Activated CD4-positive, alpha-beta T cell treated with anti-CD3 and anti-CD28 coated beads, Interleukin-2, amount 10 ng/mL, durations not matched to agents 24 days and 14 days (primary cell): ENCODE results near the gene DISP3. TPM values are rescaled to one million over a fixed set of nuclear protein-coding genes. Genes with fewer than 3 reads are reported as not detected.
A peak's percentile ranks its signal among the peaks of the same experiment; 100 is the strongest.

Source experiments
- DNase-seq: peaks from one replicate; pipeline ENCODE4 v3.0.0; 2022
- H3K27ac Mint-ChIP-seq: one replicate; pipeline ENCODE4 v1.8.0; 2022; ENCODE audit warnings: mild to moderate bottlenecking, mixed read lengths
- H3K27me3 Mint-ChIP-seq: one replicate; pipeline ENCODE4 v1.8.0; 2022; ENCODE audit warnings: mixed read lengths
- H3K36me3 Mint-ChIP-seq: one replicate; pipeline ENCODE4 v1.8.0; 2022; ENCODE audit warnings: low read depth, mild to moderate bottlenecking, mixed read lengths
- H3K4me1 Mint-ChIP-seq: one replicate; pipeline ENCODE4 v1.8.0; 2021; ENCODE audit warnings: mixed read lengths
- H3K4me3 Mint-ChIP-seq: one replicate; pipeline ENCODE4 v1.8.0; 2022; ENCODE audit warnings: mild to moderate bottlenecking, moderate library complexity, mixed read lengths
- H3K9me3 Mint-ChIP-seq: one replicate; pipeline ENCODE4 v1.8.0; 2021; ENCODE audit warnings: mixed read lengths
- intact Hi-C: fragments of 100-400 bp; cut with micrococcal nuclease; formaldehyde crosslinking; loops from one replicate; pipeline ENCODE4 v1.15.1; 2023
- total RNA-seq: library from RNA; stranded (reverse); gene quantifications from 2 replicates; pipeline ENCODE4 v1.2.3, GENCODE V29; 2022

DISP3 gene
- total RNA-seq, 1 donor from 2014 or later: 0.23 TPM

DNA sequence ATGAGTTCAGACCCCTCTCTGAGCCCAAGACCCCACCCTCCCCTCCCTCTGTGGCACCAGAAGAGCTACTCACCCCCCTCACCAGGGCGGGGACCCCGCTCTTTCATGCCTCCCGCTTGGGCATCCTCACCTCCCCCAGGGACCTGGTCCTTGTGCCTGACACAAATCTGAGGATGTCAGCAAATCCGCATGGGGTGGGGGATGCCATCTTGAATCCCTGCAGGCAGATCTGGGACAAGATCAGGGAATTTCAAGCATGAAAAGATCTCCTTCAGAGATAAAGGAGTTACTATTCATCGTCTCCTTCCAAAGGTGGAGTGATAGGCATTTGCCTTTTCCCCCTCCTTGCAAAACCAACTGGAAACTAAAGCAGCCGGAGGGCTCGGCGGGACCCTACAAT, 81.1 kb downstream of the DISP3 start:
- Mint-ChIP-seq H3K27me3 (peaks cover 29% of the 10 kb centered on the region), H3K4me3 (no peak overlapping the region), H3K27ac (no peak overlapping the region), H3K9me3 (no peaks in the 10 kb centered on the region), H3K4me1 (peaks cover 2% of the 10 kb centered on the region), H3K36me3 (no peaks in the 10 kb centered on the region)
- intact Hi-C loops: no loop called here
- DNase-seq: no peak

DNA sequence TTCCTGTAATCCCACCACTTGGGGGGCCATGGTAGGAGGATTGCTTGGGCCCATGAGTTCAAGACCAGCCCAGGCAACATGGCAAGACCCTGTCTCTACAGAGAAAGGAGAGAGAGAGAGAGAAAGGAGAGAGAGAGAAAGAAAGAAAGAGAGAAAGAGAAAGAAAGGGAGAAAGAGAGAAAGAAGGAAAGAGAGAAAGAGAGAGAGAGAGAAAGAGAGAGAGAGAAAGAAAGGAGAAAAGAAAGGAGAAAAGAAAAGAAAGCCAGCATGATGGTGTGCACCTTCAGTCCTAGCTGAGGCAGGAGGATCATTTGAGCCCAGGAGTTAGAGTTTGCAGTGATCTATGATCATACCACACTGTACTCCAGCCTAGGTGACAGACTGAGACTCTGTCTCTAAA, 82.8 kb downstream of the DISP3 start:
- no peak overlapping the region for H3K4me3 Mint-ChIP-seq
- DNase-seq: no peak
- no peaks in the 10 kb centered on the region for H3K36me3 Mint-ChIP-seq
- peaks cover 2% of the 10 kb centered on the region for H3K4me1 Mint-ChIP-seq
- intact Hi-C loops: no loop called here
- H3K27ac Mint-ChIP-seq: no peak overlapping the region
- no peaks in the 10 kb centered on the region for H3K9me3 Mint-ChIP-seq
- peaks cover 26% of the 10 kb centered on the region for H3K27me3 Mint-ChIP-seq

DNA sequence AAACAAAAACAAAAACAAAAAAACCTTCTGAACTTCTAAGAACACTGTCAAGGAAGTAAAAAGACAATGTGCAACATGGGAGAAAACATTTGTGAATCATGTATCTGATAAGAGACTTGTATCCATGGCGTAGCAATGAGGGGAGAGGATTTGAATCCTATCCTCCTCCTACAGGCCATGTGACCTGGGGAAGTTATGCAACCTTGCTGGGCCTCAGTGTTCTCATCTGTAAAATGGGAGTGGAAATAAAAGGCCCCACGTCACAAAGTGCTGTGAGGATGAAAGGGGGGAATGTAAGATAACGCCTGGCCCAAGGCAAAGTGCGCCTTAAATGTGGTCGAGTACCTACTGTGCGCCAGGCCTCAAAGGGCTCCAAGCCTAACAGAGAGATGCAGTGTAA, 83.7 kb downstream of the DISP3 start:
- intact Hi-C loops: no loop called here
- no peak for DNase-seq
- Mint-ChIP-seq H3K27me3 (peaks cover 19% of the 10 kb centered on the region), H3K27ac (no peak overlapping the region), H3K36me3 (no peaks in the 10 kb centered on the region), H3K4me3 (no peak overlapping the region), H3K4me1 (peaks cover 2% of the 10 kb centered on the region), H3K9me3 (no peaks in the 10 kb centered on the region)

DNA sequence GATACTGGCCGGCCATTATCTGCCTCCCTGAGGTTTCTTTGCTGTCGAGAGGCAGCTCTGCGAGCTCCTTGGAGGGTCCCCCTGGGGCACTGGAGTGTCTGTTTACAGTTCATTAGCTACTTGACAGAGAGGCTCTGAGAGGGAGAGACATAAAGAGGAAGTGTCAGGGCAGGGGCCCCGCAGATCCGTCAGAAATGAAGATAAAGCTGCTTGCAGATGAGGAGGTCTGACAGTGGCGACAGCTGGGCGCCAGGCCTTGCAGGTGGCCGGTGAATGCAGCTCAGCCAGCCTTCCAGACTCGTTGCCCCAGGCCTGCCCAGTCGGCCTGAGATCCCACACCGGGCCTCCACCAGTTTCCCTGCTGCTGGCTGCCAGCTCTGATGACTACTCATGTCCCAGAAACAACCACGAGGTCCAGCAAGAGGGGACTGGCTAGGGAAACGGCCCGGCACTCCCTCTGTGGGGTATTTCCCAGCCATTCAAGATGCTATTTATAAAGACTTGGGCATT, 84.7 kb downstream of the DISP3 start:
- H3K4me1 Mint-ChIP-seq: no peaks in the 10 kb centered on the region
- no peak overlapping the region for H3K4me3 Mint-ChIP-seq
- H3K9me3 Mint-ChIP-seq: no peaks in the 10 kb centered on the region
- H3K27me3 Mint-ChIP-seq: peaks cover 12% of the 10 kb centered on the region
- DNase-seq: no peak
- intact Hi-C loops: no loop called here
- no peak overlapping the region for H3K27ac Mint-ChIP-seq
- H3K36me3 Mint-ChIP-seq: no peaks in the 10 kb centered on the region

DNA sequence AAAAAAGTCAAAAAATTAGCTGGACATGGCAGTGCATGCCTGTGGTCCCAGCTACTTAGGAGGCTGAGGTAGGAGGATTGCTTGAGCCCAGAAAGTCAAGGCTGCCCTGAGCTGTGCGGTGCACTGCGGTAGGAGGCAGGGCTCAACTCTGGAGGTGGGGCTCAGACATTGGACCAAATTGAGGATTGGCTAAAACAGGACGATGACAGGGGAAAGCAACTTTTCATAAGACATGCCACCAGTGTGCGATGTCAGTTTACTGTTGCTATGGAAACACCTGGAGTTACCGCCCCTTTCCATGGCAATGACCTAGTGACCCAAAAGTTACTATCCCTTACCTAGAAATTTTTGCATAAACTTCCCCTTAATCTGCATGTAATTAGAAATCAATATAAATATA, 85.3 kb downstream of the DISP3 start:
- Mint-ChIP-seq H3K4me1 (no peaks in the 10 kb centered on the region), H3K4me3 (no peak overlapping the region), H3K27me3 (peaks cover 9% of the 10 kb centered on the region), H3K27ac (no peak overlapping the region), H3K9me3 (no peaks in the 10 kb centered on the region), H3K36me3 (no peaks in the 10 kb centered on the region)
- intact Hi-C loops: no loop called here
- DNase-seq: no peak

DNA sequence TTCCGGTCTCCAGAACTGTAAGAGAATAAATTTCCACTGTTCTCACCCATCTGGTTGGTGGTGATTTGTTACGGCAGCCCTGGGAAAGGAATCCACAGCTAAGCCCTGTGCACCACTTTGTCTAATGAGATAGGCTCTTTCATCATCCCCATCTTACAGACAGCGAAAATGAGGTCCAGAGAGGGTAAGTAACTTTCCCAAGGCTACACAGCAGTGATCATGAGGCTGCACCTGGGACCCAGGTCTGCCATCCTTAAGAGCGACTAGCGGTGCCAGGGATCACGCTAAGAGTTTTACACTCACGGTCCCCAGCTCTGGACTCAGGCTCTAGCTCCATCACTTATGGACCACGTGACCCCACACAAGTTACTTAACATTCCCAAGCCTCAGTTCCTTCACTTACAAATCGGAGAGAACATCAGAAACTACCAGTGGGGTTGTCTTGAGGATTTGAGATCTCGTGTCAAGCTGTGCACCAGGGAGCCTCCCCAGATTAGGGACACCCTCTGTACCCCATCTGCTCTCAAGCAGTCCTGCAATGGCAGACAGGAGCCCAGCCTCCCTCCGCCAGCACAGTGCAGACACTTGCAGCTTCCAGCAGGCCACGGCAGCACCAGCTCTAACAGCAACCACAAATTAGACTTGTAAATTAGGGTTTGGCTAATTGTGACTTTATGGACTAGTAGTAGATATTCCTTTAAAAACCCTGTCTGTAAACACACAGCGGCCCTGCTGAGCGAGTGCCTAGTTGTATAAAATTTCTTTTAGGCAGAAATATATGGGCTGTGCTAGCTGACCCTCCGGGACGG, 87.3 kb downstream of the DISP3 start:
- Mint-ChIP-seq H3K4me3 (no peak overlapping the region), H3K36me3 (no peaks in the 10 kb centered on the region), H3K9me3 (no peaks in the 10 kb centered on the region), H3K27me3 (peaks cover 12% of the 10 kb centered on the region), H3K27ac (no peak overlapping the region), H3K4me1 (no peaks in the 10 kb centered on the region)
- intact Hi-C loops: no loop called here
- no peak for DNase-seq

DNA sequence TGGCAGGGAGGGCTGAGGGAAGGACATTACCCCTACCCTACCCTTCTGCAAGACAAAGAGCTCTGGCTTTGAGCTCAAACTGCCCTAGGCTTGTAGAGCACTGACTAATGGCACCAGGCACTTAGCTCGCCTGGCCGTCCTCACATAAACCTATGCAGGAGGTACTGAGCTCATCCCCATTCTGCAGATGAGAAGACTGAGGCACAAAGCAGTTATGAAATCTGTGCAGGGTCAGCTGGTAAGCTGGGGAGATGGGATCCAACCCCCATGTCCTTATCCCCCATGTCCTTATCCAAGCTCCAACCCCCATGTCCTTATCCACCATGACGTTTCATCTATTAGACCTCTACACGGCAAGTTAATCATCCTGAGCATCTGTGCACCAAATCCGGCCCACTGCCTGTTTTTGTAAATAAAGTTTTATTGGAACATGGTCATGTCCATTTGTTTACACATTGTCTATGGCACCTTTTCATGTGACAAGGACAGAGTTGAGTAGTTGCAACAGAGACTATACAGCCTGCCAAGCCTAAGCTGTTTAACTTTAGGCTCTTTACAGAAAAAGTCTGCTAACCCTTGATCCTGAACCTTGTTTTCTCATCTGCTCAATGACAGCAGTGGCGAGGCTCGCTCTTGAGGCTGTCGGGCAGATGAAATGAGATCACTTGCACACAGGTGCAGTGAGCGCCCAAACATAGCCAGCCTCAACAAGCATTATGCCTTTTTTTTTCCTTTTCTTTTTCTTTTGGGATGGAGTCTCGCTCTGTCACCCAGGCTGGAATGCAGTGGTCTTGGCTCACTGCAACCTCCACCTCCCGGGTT, 88.5 kb downstream of the DISP3 start:
- Mint-ChIP-seq H3K4me3 (no peak overlapping the region), H3K27me3 (peaks cover 16% of the 10 kb centered on the region), H3K27ac (no peak overlapping the region), H3K9me3 (no peaks in the 10 kb centered on the region), H3K4me1 (no peaks in the 10 kb centered on the region), H3K36me3 (no peaks in the 10 kb centered on the region)
- DNase-seq: no peak
- intact Hi-C loops: no loop called here

DNA sequence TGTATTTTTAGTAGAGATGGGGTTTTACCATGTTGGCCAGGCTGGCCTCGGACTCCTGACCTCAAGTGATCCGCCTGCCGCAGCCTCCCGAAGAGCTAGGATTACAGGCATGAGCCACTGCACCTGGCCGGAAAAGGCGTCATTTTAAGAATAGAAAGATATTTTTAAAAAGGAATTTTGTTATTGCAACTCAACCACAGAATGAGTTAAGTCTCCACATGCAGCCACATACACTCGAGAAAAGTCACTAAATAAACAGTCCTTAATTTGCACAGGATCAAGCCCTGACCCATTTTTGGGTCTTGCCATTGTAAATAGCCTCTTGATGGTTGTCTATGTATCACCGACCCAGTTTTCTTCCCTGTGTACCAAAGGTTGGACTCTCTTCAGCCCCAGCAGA, 89.7 kb downstream of the DISP3 start:
- no peak for DNase-seq
- H3K9me3 Mint-ChIP-seq: no peaks in the 10 kb centered on the region
- no peak overlapping the region for H3K4me3 Mint-ChIP-seq
- H3K36me3 Mint-ChIP-seq: no peaks in the 10 kb centered on the region
- H3K27ac Mint-ChIP-seq: no peak overlapping the region
- intact Hi-C loops: no loop called here
- H3K27me3 Mint-ChIP-seq: peaks cover 14% of the 10 kb centered on the region
- no peaks in the 10 kb centered on the region for H3K4me1 Mint-ChIP-seq

DNA sequence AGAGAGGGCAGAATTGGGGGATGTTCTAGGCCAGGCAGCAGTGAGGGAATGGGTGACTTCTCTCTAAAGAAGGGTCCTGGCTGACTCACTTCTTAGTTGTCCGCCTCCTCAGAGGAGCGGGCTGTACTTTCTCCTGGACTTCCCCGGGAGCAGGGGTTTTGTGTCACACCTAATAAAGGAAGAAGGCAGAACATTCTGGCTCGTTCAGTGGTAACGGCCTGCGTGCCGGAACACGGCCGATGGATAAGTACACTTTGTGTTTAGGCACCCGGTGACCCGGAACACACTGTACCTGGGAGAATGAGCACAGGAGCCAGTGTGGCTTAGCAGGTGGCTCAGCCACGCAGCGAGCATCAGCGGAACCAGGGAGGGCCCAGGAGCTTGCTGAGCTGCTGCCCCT, 90.6 kb downstream of the DISP3 start:
- no peaks in the 10 kb centered on the region for H3K36me3 Mint-ChIP-seq
- intact Hi-C loops: no loop called here
- peaks cover 10% of the 10 kb centered on the region for H3K27me3 Mint-ChIP-seq
- H3K4me1 Mint-ChIP-seq: no peaks in the 10 kb centered on the region
- no peaks in the 10 kb centered on the region for H3K9me3 Mint-ChIP-seq
- no peak overlapping the region for H3K4me3 Mint-ChIP-seq
- no peak overlapping the region for H3K27ac Mint-ChIP-seq
- DNase-seq: no peak

DNA sequence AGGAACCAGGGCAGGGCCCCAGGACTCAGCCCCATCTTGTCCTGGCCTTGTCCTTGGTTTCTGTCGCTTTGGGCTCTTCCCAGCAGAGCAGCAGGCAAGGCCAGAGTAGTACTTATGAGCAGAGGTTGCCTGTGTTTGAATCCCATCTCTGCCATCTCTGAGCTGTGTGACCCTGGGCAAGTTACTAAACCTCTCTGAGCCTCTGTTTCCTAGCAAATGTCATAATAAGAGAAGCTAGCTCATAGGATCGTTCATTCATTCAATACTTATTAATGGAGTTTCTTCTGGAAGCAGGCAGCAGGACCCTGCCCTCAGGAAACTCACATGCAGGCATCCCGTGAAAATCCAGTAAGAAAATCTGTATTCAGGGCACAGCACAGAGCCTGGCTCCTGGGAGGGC, 91.0 kb downstream of the DISP3 start:
- peaks cover 10% of the 10 kb centered on the region for H3K27me3 Mint-ChIP-seq
- H3K4me1 Mint-ChIP-seq: no peaks in the 10 kb centered on the region
- DNase-seq: no peak
- intact Hi-C loops: no loop called here
- no peak overlapping the region for H3K4me3 Mint-ChIP-seq
- H3K27ac Mint-ChIP-seq: no peak overlapping the region
- no peaks in the 10 kb centered on the region for H3K9me3 Mint-ChIP-seq
- H3K36me3 Mint-ChIP-seq: no peaks in the 10 kb centered on the region

DNA sequence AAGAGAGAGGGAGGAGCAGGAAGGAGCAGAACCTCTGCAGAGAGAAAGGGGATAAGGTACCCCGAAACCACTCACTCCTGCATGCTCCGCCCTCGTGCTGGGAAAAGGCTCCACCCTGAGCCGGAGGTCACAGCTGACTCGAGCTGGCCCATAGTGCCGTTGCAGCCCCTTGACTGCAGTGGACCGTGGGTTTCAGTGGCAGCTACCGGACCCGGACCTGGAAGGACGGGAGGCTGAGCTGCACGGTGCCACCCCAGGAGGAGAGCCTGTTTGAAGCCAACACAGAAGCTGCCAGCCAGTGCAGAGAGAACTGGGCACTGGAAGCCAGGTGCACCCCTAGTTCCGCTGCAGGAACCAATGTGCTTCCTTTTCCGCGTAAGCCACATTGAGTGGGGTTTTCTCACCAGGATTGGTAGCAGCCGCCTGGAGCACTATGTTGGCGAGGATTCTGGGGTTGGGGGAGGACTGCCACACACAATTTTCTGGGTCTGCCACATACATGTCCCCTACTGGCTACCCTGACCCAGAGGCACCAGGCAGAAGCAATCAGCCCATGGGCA, 91.9 kb downstream of the DISP3 start:
- H3K4me1 Mint-ChIP-seq: no peaks in the 10 kb centered on the region
- no peaks in the 10 kb centered on the region for H3K9me3 Mint-ChIP-seq
- DNase-seq: no peak
- intact Hi-C loops: no loop called here
- H3K4me3 Mint-ChIP-seq: no peak overlapping the region
- peaks cover 10% of the 10 kb centered on the region for H3K27me3 Mint-ChIP-seq
- no peaks in the 10 kb centered on the region for H3K36me3 Mint-ChIP-seq
- H3K27ac Mint-ChIP-seq: no peak overlapping the region

DNA sequence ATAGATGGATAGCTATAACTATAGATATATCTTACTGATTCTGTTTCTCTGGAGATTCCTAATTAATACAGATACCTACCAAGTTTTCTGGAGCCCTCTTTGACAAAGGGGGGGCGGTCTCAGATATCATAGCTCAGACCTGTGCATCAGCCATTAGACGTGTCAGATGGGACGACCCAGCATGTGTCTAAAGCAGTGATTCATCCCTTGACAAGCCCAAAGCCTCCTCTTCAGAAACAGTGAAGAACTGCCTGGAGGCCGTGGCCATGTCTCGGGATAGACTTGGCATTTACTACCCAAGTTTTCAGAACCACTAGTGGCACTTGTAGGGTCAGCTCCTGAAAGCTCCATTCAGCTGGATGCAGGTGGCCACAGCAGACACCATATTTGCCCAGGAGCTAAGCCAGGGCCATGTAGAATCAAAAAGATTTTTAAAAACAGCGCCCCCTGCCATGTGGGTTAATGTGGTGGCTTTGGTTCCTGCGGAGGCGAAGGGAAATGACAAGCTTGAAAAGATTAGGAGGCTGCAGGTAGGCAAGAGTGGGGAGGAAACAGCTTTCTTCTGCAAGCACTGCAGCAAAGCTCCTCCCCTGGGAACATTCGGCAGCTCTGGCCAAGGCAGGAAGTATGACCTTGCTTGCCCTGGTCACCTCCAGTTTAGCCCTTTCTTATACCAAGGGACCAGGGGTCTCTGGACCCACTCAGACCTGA, 93.1 kb downstream of the DISP3 start:
- Mint-ChIP-seq H3K9me3 (no peaks in the 10 kb centered on the region), H3K4me1 (no peaks in the 10 kb centered on the region), H3K27me3 (peaks cover 8% of the 10 kb centered on the region), H3K27ac (no peak overlapping the region), H3K36me3 (no peaks in the 10 kb centered on the region), H3K4me3 (no peak overlapping the region)
- intact Hi-C loops: no loop called here
- DNase-seq: peak; percentile 69

DNA sequence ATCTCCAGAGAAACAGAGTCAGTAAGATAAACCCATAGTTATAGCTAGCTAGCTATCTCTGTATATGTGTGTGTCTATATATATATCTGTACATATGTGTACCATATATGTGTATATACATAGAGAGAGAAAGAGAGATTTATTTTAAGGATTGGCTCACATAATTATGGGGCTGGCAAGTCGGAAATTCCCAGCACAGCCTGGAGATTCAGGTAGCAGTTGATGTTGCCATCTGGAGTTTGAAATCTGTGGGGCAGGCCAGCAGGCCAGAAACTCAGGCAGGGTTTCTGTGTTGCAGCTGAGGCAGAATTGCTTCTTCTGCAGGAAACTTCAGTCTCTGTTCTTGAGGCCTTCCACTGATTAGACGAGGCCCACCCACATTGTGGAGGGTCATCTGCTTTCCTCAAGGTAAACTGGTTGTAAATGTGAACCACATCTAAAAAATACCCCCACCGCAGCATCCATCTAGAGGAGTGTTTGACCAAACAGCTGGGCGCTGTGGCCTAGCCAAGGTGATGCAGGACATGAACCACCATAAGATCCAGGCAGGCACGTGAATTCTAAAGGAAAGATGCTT, 94.2 kb downstream of the DISP3 start:
- no peak for DNase-seq
- Mint-ChIP-seq H3K27ac (no peak overlapping the region), H3K9me3 (no peaks in the 10 kb centered on the region), H3K36me3 (no peaks in the 10 kb centered on the region), H3K4me3 (no peak overlapping the region), H3K27me3 (peaks cover 8% of the 10 kb centered on the region), H3K4me1 (no peaks in the 10 kb centered on the region)
- intact Hi-C loops: no loop called here
